Astrocyte (in vitro differentiated cells and primary cell): Measurements from ENCODE around the gene EIF3K. TPM values are rescaled to one million over a fixed set of nuclear protein-coding genes. Genes with fewer than 3 reads are reported as not detected.

Source experiments
- DNase-seq: peaks from one replicate; pipeline ENCODE4 v3.0.0-alpha.2; 2010; ENCODE audit warnings: low read depth
- FAIRE-seq: peaks from 2 replicates; lab custom pipeline; 2011; peaks lifted over from hg19 to GRCh38; lab: Jason Lieb, UNC
- H2AFZ ChIP-seq: 2 replicates; pipeline ENCODE4 v1.6.0; 2012; ENCODE audit warnings: low read depth, low read length, inconsistent platforms
- H3K27ac ChIP-seq: 2 replicates; pipeline ENCODE4 v1.5.1; 2011; ENCODE audit warnings: low read depth, low read length, inconsistent platforms
- H3K27me3 ChIP-seq: 2 replicates; pipeline ENCODE4 v1.6.0; 2011; ENCODE audit warnings: low read length, inconsistent platforms; ENCODE audit not compliant: insufficient read depth
- H3K36me3 ChIP-seq: 2 replicates; pipeline ENCODE4 v1.5.1; 2011; ENCODE audit warnings: low read length, inconsistent platforms; ENCODE audit not compliant: insufficient read depth
- H3K4me1 ChIP-seq: 2 replicates; pipeline ENCODE4 v1.5.1; 2011; ENCODE audit warnings: low read length, inconsistent platforms; ENCODE audit not compliant: insufficient read depth
- H3K4me2 ChIP-seq: 2 replicates; pipeline ENCODE4 v1.6.0; 2012; ENCODE audit warnings: low read length, inconsistent platforms
- H3K4me3 ChIP-seq: 2 replicates; pipeline ENCODE4 v1.5.1; 2011; ENCODE audit warnings: low read depth, mild to moderate bottlenecking, low read length, inconsistent platforms; ENCODE audit not compliant: insufficient read depth
- H3K79me2 ChIP-seq: 2 replicates; pipeline ENCODE4 v1.6.0; 2012; ENCODE audit warnings: mild to moderate bottlenecking, low read length, inconsistent platforms; ENCODE audit not compliant: insufficient read depth
- H3K9ac ChIP-seq: 2 replicates; pipeline ENCODE4 v1.6.0; 2012; ENCODE audit warnings: mild to moderate bottlenecking, low read length, inconsistent platforms
- H3K9me3 ChIP-seq: 2 replicates; pipeline ENCODE4 v1.5.1; 2012; ENCODE audit warnings: low read depth, mild to moderate bottlenecking, low read length, inconsistent platforms; ENCODE audit not compliant: insufficient read depth
- H4K20me1 ChIP-seq: 2 replicates; pipeline ENCODE4 v1.6.0; 2012; ENCODE audit warnings: low read length, inconsistent platforms; ENCODE audit not compliant: insufficient read depth
- H3K27ac Mint-ChIP-seq: one replicate; pipeline ENCODE4 v1.8.0; 2021; ENCODE audit warnings: mild to moderate bottlenecking, mixed read lengths; ENCODE audit not compliant: unreplicated experiment
- H3K27me3 Mint-ChIP-seq: one replicate; pipeline ENCODE4 v1.8.0; 2021; ENCODE audit warnings: low read depth, mixed read lengths; ENCODE audit not compliant: unreplicated experiment
- H3K36me3 Mint-ChIP-seq: one replicate; pipeline ENCODE4 v1.8.0; 2021; ENCODE audit warnings: low read depth, mixed read lengths; ENCODE audit not compliant: unreplicated experiment
- H3K4me1 Mint-ChIP-seq: one replicate; pipeline ENCODE4 v1.8.0; 2021; ENCODE audit warnings: low read depth, mixed read lengths; ENCODE audit not compliant: unreplicated experiment
- H3K4me3 Mint-ChIP-seq: one replicate; pipeline ENCODE4 v1.8.0; 2021; ENCODE audit warnings: mild to moderate bottlenecking, moderate library complexity, mixed read lengths; ENCODE audit not compliant: unreplicated experiment
- H3K9me3 Mint-ChIP-seq: one replicate; pipeline ENCODE4 v1.8.0; 2021; ENCODE audit warnings: mild to moderate bottlenecking, mixed read lengths; ENCODE audit not compliant: unreplicated experiment
- EZH2 ChIP-seq: IDR thresholded peaks from 2 replicates; pipeline ENCODE4 v1.6.1; 2012; ENCODE audit warnings: mild to moderate bottlenecking, low read length, inconsistent platforms; ENCODE audit not compliant: insufficient read depth
- total RNA-seq: library from RNA; stranded (reverse); gene quantifications from 2 replicates; pipeline ENCODE4 v1.2.1, GENCODE V29; 2021
- TF ChIP-seq, protein P1 (sequence below): IDR thresholded peaks from 2 replicates; pipeline ENCODE4 v1.5.1; 2011; ENCODE audit warnings: low read depth, mild to moderate bottlenecking, inconsistent platforms, low read length, moderate library complexity; ENCODE audit not compliant: insufficient read depth

Gene EIF3K
- total RNA-seq, 1 donor from 2014 or later: 229 TPM

DNA sequence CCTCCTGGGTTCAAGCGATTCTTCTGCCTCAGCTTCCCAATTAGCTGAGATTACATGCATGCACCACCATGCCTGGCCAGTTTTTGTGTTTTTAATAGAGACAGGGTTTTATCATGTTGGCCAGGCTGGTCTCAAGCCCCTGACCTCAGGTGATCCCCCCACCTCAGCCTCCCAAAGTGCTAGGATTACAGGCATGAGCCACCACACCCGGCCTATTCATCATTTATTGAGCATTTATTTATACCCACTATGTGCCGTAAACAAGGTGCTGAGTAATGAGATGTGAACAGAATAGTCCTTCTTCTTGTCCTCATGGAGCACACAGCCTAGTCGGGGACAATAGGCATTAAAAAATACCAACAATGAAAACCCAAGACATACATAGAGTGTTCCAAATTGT, 54.0 kb downstream of the EIF3K start:
- Histone ChIP-seq H3K36me3 (peaks cover 6% of the 10 kb centered on the region), H3K79me2 (peaks cover 96% of the 10 kb centered on the region), H2AFZ (no peak overlapping the region), H3K4me2 (no peak overlapping the region), H3K9ac (no peak overlapping the region), H3K27ac (no peak overlapping the region), H3K9me3 (no peaks in the 10 kb centered on the region), H3K4me3 (no peak overlapping the region), H3K27me3 (no peaks in the 10 kb centered on the region), H3K4me1 (peaks cover 70% of the 10 kb centered on the region), H4K20me1 (peaks cover 88% of the 10 kb centered on the region)
- Mint-ChIP-seq H3K27ac (peak overlapping the region; percentile 53), H3K36me3 (peaks cover 30% of the 10 kb centered on the region), H3K4me1 (peaks cover 78% of the 10 kb centered on the region), H3K9me3 (no peaks in the 10 kb centered on the region), H3K27me3 (no peaks in the 10 kb centered on the region), H3K4me3 (no peak overlapping the region)
- TF ChIP-seq EZH2: no peak
- TF ChIP-seq, protein P1, sequence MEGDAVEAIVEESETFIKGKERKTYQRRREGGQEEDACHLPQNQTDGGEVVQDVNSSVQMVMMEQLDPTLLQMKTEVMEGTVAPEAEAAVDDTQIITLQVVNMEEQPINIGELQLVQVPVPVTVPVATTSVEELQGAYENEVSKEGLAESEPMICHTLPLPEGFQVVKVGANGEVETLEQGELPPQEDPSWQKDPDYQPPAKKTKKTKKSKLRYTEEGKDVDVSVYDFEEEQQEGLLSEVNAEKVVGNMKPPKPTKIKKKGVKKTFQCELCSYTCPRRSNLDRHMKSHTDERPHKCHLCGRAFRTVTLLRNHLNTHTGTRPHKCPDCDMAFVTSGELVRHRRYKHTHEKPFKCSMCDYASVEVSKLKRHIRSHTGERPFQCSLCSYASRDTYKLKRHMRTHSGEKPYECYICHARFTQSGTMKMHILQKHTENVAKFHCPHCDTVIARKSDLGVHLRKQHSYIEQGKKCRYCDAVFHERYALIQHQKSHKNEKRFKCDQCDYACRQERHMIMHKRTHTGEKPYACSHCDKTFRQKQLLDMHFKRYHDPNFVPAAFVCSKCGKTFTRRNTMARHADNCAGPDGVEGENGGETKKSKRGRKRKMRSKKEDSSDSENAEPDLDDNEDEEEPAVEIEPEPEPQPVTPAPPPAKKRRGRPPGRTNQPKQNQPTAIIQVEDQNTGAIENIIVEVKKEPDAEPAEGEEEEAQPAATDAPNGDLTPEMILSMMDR: no peak
- no peak for FAIRE-seq
- DNase-seq: no peak

DNA sequence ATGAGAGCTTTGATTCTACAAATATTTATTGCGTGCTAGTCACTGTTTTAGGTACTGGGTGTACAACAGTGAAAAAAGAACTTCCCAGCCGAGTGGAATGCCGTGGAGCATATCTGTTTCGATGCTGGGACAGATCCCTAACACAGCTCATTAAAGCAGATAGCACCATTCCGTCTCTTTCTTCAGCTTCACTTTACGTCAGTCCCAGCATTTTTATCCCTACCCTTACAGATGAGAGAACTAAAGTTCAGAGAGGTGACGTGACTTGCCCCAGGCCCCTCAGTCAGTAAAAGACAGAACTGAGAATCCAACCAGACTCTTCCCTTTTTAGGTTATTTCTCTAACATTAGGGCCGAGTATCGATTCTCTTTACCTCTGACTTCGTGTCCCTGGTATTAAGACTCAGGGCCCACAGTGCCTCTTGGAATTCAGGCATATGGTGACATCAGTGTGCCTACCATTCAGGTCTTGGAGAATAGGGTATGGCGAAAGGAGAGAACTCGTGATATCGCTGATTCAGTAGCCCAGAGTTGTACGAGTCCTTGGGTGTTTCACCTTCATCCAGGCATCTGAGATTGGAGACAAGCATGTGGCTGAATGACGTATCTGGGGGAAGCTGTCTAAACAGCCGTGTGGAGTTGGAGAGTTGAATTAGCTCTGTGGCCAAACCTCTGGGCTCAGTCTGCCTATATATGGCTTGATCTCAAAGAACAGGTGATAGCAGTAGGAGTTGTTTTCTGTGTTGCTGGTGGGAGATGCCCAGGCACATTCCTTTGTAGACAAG, 55.6 kb downstream of the EIF3K start:
- no peak overlapping the region for H2AFZ ChIP-seq
- H3K27ac Mint-ChIP-seq: peak overlapping the region; percentile 93
- no peak overlapping the region for H3K4me3 ChIP-seq
- H3K4me3 Mint-ChIP-seq: no peak overlapping the region
- H3K27me3 ChIP-seq: no peaks in the 10 kb centered on the region
- H3K27ac ChIP-seq: peak overlapping the region; percentile 24
- TF ChIP-seq, protein P1: no peak
- no peak for TF ChIP-seq EZH2
- H4K20me1 ChIP-seq: peaks cover 90% of the 10 kb centered on the region
- H3K36me3 ChIP-seq: peaks cover 16% of the 10 kb centered on the region
- peaks cover 64% of the 10 kb centered on the region for H3K4me1 ChIP-seq
- no peaks in the 10 kb centered on the region for H3K9me3 ChIP-seq
- H3K79me2 ChIP-seq: peaks cover 96% of the 10 kb centered on the region
- H3K27me3 Mint-ChIP-seq: no peaks in the 10 kb centered on the region
- no peaks in the 10 kb centered on the region for H3K9me3 Mint-ChIP-seq
- H3K9ac ChIP-seq: no peak overlapping the region
- DNase-seq: peak; percentile 60
- peaks cover 78% of the 10 kb centered on the region for H3K4me1 Mint-ChIP-seq
- FAIRE-seq: no peak
- H3K36me3 Mint-ChIP-seq: peaks cover 35% of the 10 kb centered on the region
- peak overlapping the region; percentile 6 for H3K4me2 ChIP-seq

DNA sequence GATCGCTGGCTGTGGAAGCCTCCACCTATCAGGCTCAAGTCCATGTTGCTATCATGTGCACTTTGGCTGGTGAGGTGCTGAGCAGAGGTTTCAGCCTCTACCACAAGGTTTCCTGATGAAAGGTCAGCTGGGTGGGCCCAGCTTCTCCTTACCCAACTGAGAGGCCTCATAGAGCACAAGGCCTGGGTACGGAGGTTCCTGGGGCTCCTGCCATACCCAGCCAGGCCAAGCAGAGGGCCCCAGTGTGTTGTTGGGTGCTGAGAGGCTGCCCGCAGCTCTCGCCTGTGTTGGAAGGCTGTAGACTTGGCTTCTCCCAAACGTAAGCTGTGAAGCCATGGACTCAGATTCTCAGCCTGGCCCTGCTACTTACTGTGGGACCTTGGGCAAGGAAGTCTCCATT, 56.6 kb downstream of the EIF3K start:
- peaks cover 62% of the 10 kb centered on the region for H3K4me1 ChIP-seq
- Mint-ChIP-seq H3K36me3 (peaks cover 34% of the 10 kb centered on the region), H3K9me3 (no peaks in the 10 kb centered on the region), H3K27me3 (no peaks in the 10 kb centered on the region), H3K27ac (peak overlapping the region; percentile 93), H3K4me1 (peaks cover 78% of the 10 kb centered on the region), H3K4me3 (no peak overlapping the region)
- DNase-seq: no peak
- H2AFZ ChIP-seq: no peak overlapping the region
- no peaks in the 10 kb centered on the region for H3K27me3 ChIP-seq
- TF ChIP-seq EZH2: no peak
- TF ChIP-seq, protein P1: no peak
- peak overlapping the region; percentile 46 for H3K27ac ChIP-seq
- no peaks in the 10 kb centered on the region for H3K9me3 ChIP-seq
- H3K36me3 ChIP-seq: peaks cover 16% of the 10 kb centered on the region
- peak overlapping the region; percentile 66 for H3K4me2 ChIP-seq
- no peak for FAIRE-seq
- no peak overlapping the region for H3K4me3 ChIP-seq
- peaks cover 88% of the 10 kb centered on the region for H4K20me1 ChIP-seq
- no peak overlapping the region for H3K9ac ChIP-seq
- H3K79me2 ChIP-seq: peaks cover 96% of the 10 kb centered on the region
